Neuronal stem cell (in vitro differentiated cells): ENCODE measurements around the gene GNA14.
A peak's percentile ranks its signal among the peaks of the same experiment; 100 is the strongest.

ENCODE experiments used
- DNase-seq: peaks from one replicate; pipeline ENCODE4 v3.0.0-alpha.2; 2013; ENCODE audit warnings: low spot score
- H2AFZ ChIP-seq: one replicate; pipeline ENCODE4 v1.6.1; 2013; ENCODE audit warnings: mild to moderate bottlenecking, low read length, inconsistent platforms
- H2AK5ac ChIP-seq: 2 replicates; pipeline ENCODE4 v1.6.1; 2013; ENCODE audit warnings: low read depth, mild to moderate bottlenecking, inconsistent platforms, low read length, moderate library complexity, mixed read lengths
- H2BK120ac ChIP-seq: 2 replicates; pipeline ENCODE4 v1.6.1; 2013; ENCODE audit warnings: low read depth, mild to moderate bottlenecking, inconsistent platforms, low read length, moderate library complexity, mixed read lengths
- H2BK12ac ChIP-seq: one replicate; pipeline ENCODE4 v1.6.1; 2013; ENCODE audit warnings: low read length, inconsistent platforms
- H2BK15ac ChIP-seq: 2 replicates; pipeline ENCODE4 v1.6.1; 2013; ENCODE audit warnings: mild to moderate bottlenecking, low read length, inconsistent platforms, mixed read lengths
- H2BK5ac ChIP-seq: one replicate; pipeline ENCODE4 v1.6.1; 2013; ENCODE audit warnings: inconsistent platforms, mild to moderate bottlenecking, low read length, moderate library complexity
- H3K14ac ChIP-seq: one replicate; pipeline ENCODE4 v1.6.1; 2013; ENCODE audit warnings: low read length, inconsistent platforms
- H3K18ac ChIP-seq: 2 replicates; pipeline ENCODE4 v1.6.1; 2013; ENCODE audit warnings: low read length, inconsistent platforms
- H3K23ac ChIP-seq: 2 replicates; pipeline ENCODE4 v1.6.1; 2013; ENCODE audit warnings: low read depth, mild to moderate bottlenecking, mixed read lengths, low read length, inconsistent platforms; ENCODE audit not compliant: poor library complexity
- H3K27ac ChIP-seq: replicated peaks from 3 replicates; pipeline ENCODE4 v1.5.1; 2013; ENCODE audit warnings: low read length, inconsistent platforms
- H3K27me3 ChIP-seq, 3 experiments: 2 replicates each; pipeline ENCODE4 v1.6.1; 2013; ENCODE audit warnings: low read length in 3 of 3, mild to moderate bottlenecking in 2 of 3, inconsistent platforms in 1 of 3, low read depth in 1 of 3, mixed read lengths in 1 of 3, moderate library complexity in 1 of 3; ENCODE audit not compliant: control insufficient read depth in 3 of 3, insufficient read depth in 3 of 3
- H3K36me3 ChIP-seq, 2 donors: replicated peaks in 1 of 2; 2 replicates each; pipeline ENCODE4 v1.6.1; 2013; ENCODE audit warnings: low read length in 2 of 2; ENCODE audit not compliant: control insufficient read depth in 2 of 2, insufficient read depth in 2 of 2
- H3K4ac ChIP-seq: 2 replicates; pipeline ENCODE4 v1.6.1; 2013; ENCODE audit warnings: inconsistent platforms, mild to moderate bottlenecking, low read length, moderate library complexity
- H3K4me1 ChIP-seq, 2 donors: 1 replicate in 1 of 2; 2 replicates in 1 of 2; pipeline ENCODE4 v1.6.1; 2013; ENCODE audit warnings: low read length in 2 of 2, low read depth in 1 of 2; ENCODE audit not compliant: control insufficient read depth in 2 of 2, insufficient read depth in 1 of 2
- H3K4me2 ChIP-seq: one replicate; pipeline ENCODE4 v1.6.1; 2013; ENCODE audit warnings: mild to moderate bottlenecking, low read length, inconsistent platforms; ENCODE audit not compliant: insufficient read depth, poor library complexity, severe bottlenecking
- H3K4me3 ChIP-seq, 2 donors: 2 replicates each; pipeline ENCODE4 v1.5.1; 2013; ENCODE audit warnings: low read length in 2 of 2, mild to moderate bottlenecking in 2 of 2, inconsistent platforms in 1 of 2, moderate library complexity in 1 of 2
- H3K79me1 ChIP-seq: one replicate; pipeline ENCODE4 v1.6.1; 2013; ENCODE audit warnings: low read depth, mild to moderate bottlenecking, inconsistent platforms, low read length, moderate library complexity
- H3K9ac ChIP-seq: one replicate; pipeline ENCODE4 v1.6.1; 2013; ENCODE audit warnings: mild to moderate bottlenecking, low read depth, low read length, inconsistent platforms; ENCODE audit not compliant: poor library complexity
- H3K9me3 ChIP-seq, 2 donors: replicated peaks in 1 of 2; 2 replicates each; pipeline versions ENCODE3 to v1.6.1; 2013; ENCODE audit warnings: low read length in 2 of 2, mild to moderate bottlenecking in 2 of 2, inconsistent platforms in 1 of 2, low read depth in 1 of 2, mixed read lengths in 1 of 2, moderate library complexity in 1 of 2; ENCODE audit not compliant: control insufficient read depth in 2 of 2, insufficient read depth in 1 of 2
- H4K8ac ChIP-seq: one replicate; pipeline ENCODE4 v1.6.1; 2013; ENCODE audit warnings: low read depth, mild to moderate bottlenecking, inconsistent platforms, low read length, moderate library complexity
- H4K91ac ChIP-seq: one replicate; pipeline ENCODE4 v1.6.1; 2013; ENCODE audit warnings: low read length, low read depth, mild to moderate bottlenecking, inconsistent platforms; ENCODE audit not compliant: poor library complexity
- WGBS, 2 donors: extraction: QIAGEN DNeasy Blood & Tissue Kit; methylation state at CpG; one replicate each; pipeline ENCODE4 v1.1.7; 2013; ENCODE audit warnings: missing lambda C conversion rate in 2 of 2, mixed read lengths in 1 of 2; ENCODE audit not compliant: insufficient read length in 2 of 2, insufficient replicate concordance in 1 of 2; ENCODE audit errors: extremely low coverage in 2 of 2; 5-methylcytosine and 5-hydroxymethylcytosine counted together

The GNA14 gene

DNA sequence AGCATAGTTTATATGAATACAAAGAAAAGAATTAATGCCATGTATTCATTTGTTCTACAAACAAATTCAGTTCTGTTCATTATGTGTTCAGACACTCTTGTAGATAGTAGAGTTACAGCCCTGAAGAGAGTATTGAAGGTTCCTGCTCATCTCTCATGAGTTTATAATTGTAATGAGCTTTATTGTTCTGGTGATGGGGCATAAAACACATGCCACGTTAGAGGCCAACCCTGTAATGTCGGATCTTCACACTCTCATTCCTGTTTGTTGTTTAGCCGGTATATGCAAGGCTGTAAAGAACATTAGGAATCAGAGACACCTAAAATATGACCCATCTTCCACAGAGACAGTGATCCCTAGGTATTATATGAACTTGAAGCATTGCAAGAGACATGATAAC lies 256.3 kb downstream of the GNA14 start:
- Histone ChIP-seq H2AK5ac (no peak overlapping the region), H3K9ac (no peak overlapping the region), H3K4me1 (no peaks in the 10 kb centered on the region), H3K27ac (no peak overlapping the region), H2BK15ac (no peak overlapping the region), H4K91ac (no peak overlapping the region), H3K79me1 (no peaks in the 10 kb centered on the region), H3K14ac (no peak overlapping the region), H3K23ac (no peak overlapping the region), H3K27me3 (no peaks in the 10 kb centered on the region), H2BK12ac (no peak overlapping the region), H3K4me3 (no peak overlapping the region), H3K4me2 (no peak overlapping the region), H3K9me3 (no peaks in the 10 kb centered on the region), H3K36me3 (no peaks in the 10 kb centered on the region), H2AFZ (no peak overlapping the region), H3K18ac (no peak overlapping the region), H2BK120ac (no peak overlapping the region), H2BK5ac (no peak overlapping the region), H3K4ac (no peak overlapping the region), H4K8ac (no peak overlapping the region)
- no peak for DNase-seq
- no CpG with 5 or more reads among the region's 3 CpGs for WGBS, 2 donors

DNA sequence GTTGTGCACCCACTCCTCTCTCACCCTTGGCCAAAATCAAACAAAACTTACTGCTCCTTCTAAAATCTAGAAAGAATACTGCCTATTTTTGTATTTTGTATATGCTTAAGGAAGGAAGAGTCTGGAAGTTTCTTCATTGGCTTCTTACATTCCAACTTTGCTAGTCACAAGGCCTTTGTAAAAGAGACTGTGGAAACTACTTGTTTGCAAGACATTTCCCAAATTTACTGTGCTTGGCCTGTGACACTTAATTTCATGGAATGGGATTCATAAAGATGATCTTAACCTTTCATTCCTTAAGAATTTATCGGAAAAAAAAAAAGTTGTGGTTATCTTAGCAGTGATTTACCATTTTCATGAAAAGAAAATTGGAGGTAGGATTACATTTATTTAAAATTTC lies 261.9 kb downstream of the GNA14 start:
- Histone ChIP-seq H3K18ac (no peak overlapping the region), H3K27me3 (no peaks in the 10 kb centered on the region), H2AFZ (no peak overlapping the region), H2BK15ac (no peak overlapping the region), H3K9me3 (no peaks in the 10 kb centered on the region), H2AK5ac (no peak overlapping the region), H3K4me3 (no peak overlapping the region), H3K14ac (no peak overlapping the region), H2BK120ac (no peak overlapping the region), H3K23ac (no peak overlapping the region), H2BK12ac (no peak overlapping the region), H3K4me2 (no peak overlapping the region), H3K4ac (no peak overlapping the region), H2BK5ac (no peak overlapping the region), H3K36me3 (peaks cover 0 to 7% of the 10 kb centered on the region in 2 donors), H4K8ac (no peak overlapping the region), H4K91ac (no peak overlapping the region), H3K9ac (no peak overlapping the region), H3K27ac (no peak overlapping the region), H3K4me1 (no peaks in the 10 kb centered on the region), H3K79me1 (no peaks in the 10 kb centered on the region)
- no CpG with 5 or more reads among the region's 1 CpG for WGBS, 2 donors
- DNase-seq: no peak

DNA sequence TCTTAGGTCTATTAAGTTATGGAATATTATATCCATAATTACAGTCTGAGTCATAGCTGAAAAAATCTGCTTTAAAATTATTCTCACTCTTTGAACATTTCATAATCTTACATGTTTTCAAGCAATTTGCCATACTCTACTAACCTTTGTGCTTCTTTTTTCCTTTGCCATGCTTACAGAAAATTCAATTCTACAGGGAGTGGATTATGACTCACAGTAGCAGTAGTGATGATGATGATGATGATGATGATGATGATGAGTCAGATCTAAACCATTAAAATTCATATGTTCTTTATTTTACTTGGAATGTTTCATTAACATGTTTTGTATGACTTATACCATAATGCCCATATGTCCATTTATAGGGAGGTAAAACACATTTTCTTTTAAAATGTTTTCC lies 263.7 kb downstream of the GNA14 start:
- no peak overlapping the region for H2AK5ac ChIP-seq
- no peaks in the 10 kb centered on the region for H3K4me1 ChIP-seq
- H3K4me3 ChIP-seq: no peak overlapping the region

DNA sequence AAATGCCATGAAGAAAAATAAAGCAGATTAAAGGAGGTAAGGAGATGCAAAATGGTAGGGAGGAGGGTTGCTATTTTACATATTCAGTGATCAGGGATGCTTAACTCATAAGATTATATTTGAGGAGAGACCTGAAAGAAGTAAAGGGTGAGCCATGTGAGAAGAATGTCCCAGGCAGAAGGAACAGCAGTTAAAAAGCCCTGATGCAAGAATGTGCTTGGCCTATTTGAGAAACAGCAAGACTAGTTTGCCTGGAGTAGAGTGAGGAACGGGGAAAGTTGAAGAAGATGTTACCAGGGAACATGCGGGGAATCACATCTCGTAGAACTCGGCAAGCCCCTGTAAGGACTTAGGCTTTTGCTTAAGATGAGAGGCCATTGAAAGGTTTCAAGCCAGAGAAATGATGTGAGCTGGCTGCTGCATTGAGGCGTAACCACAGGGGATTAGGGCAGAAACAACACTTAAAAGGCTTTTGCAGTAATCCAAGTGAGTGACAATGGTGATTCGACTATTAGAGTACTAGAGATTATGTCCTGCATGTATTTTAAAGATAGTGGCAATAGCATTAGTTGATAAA lies 272.1 kb downstream of the GNA14 start:
- Histone ChIP-seq H2BK15ac (no peak overlapping the region), H3K4me1 (peaks cover 0 to 3% of the 10 kb centered on the region in 2 donors), H4K8ac (no peak overlapping the region), H3K4me3 (no peak overlapping the region), H3K4ac (no peak overlapping the region), H2AK5ac (no peak overlapping the region), H2BK12ac (no peak overlapping the region), H2BK5ac (no peak overlapping the region), H3K9me3 (no peaks in the 10 kb centered on the region), H2BK120ac (no peak overlapping the region), H3K27me3 (no peaks in the 10 kb centered on the region), H3K79me1 (no peaks in the 10 kb centered on the region), H3K23ac (no peak overlapping the region), H3K27ac (peak overlapping the region; percentile 69), H3K36me3 (peaks cover 3 to 4% of the 10 kb centered on the region in 2 donors), H3K4me2 (no peak overlapping the region), H3K9ac (no peak overlapping the region), H4K91ac (no peak overlapping the region), H3K14ac (no peak overlapping the region), H3K18ac (no peak overlapping the region), H2AFZ (no peak overlapping the region)
- no CpG with 5 or more reads among the region's 6 CpGs for WGBS, 2 donors
- peak; percentile 33 for DNase-seq

More for the DNA sequence above, 263.7 kb downstream of the GNA14 start:
- Histone ChIP-seq H3K4ac (no peak overlapping the region), H3K27me3 (no peaks in the 10 kb centered on the region), H3K18ac (no peak overlapping the region), H3K79me1 (no peaks in the 10 kb centered on the region), H3K9me3 (no peaks in the 10 kb centered on the region), H3K36me3 (peaks cover 0 to 7% of the 10 kb centered on the region in 2 donors), H3K14ac (no peak overlapping the region), H2BK12ac (no peak overlapping the region), H4K91ac (no peak overlapping the region), H2AFZ (no peak overlapping the region), H2BK15ac (no peak overlapping the region), H2BK5ac (no peak overlapping the region), H3K27ac (no peak overlapping the region), H4K8ac (no peak overlapping the region), H3K9ac (no peak overlapping the region), H3K23ac (no peak overlapping the region), H3K4me2 (no peak overlapping the region), H2BK120ac (no peak overlapping the region)
- no peak for DNase-seq
